ENCODE measurements around the gene FAM185A. TPM values are rescaled to one million over a fixed set of nuclear protein-coding genes. Genes with fewer than 3 reads are reported as not detected.

FAM185A gene
- polyA plus RNA-seq, 1 of the 3 experiments (the other 2 are of a cell fraction) = 12.8 TPM

- TF ChIP-seq CTCF (IDR thresholded peaks at IDR 0.05) = no peak
Observed at GRCh38 chr7:102828286-102828685, 79.5 kb downstream of the FAM185A start (continued).

- Histone ChIP-seq H3K4me1 (ENCODE audit: control insufficient read depth in 1 of 2, insufficient read depth in 2 of 2, low read depth in 1 of 2, low read length in 1 of 2) (peaks cover 13 to 29% of the 10 kb centered on the region in 2 experiments; a peak in 2 of 4 replicates), H3K4me2 (no peak overlapping the region), H3K9ac (no peak overlapping the region), H2AFZ (ENCODE audit: low read depth) (no peak overlapping the region), H3K36me3 (replicated peaks in 1 of 2; ENCODE audit: control insufficient read depth in 1 of 2, insufficient read depth in 2 of 2, low read length in 1 of 2) (peaks cover 7 to 11% of the 10 kb centered on the region in 2 experiments), H3K27ac (ENCODE audit: low read depth in 2 of 2, low read length in 1 of 2) (peak overlapping the region in 1 of 2 experiments; percentile 81; a peak in 2 of 4 replicates), H3K9me2 (no peaks in the 10 kb centered on the region), H3K79me2 (ENCODE audit: insufficient read depth) (no peaks in the 10 kb centered on the region), H4K20me1 (ENCODE audit: insufficient read depth) (no peaks in the 10 kb centered on the region), H3K4me3 (ENCODE audit: low read depth in 2 of 2, low read length in 1 of 2) (no peak overlapping the region), H3K9me3 (no peaks in the 10 kb centered on the region), H3F3A (replicated peaks; ENCODE audit: insufficient read depth) (peaks cover 15% of the 10 kb centered on the region), H3K27me3 (ENCODE audit: insufficient read depth) (no peaks in the 10 kb centered on the region)
- WGBS (ENCODE audit: low lambda C conversion rate) = 97% methylated on average over 3 of the region's 3 CpGs
- DNase-seq = no peak
- TF ChIP-seq USF1 (IDR thresholded peaks at IDR 0.05; ENCODE audit: borderline replicate concordance, low read depth) (no peak), CTCF (IDR thresholded peaks at IDR 0.05) (no peak), RCOR1 (IDR thresholded peaks at IDR 0.05; ENCODE audit: low read length) (no peak), JUND (IDR thresholded peaks at IDR 0.05) (no peak), FOXM1 (IDR thresholded peaks at IDR 0.05; ENCODE audit: low read depth) (no peak), MXI1 (IDR thresholded peaks at IDR 0.05; ENCODE audit: low read depth, low read length) (no peak), FOXJ3 (CRISPR knock-in tag; IDR thresholded peaks at IDR 0.05) (no peak), CHD2 (IDR thresholded peaks at IDR 0.05; ENCODE audit: low read length, partially characterized antibody) (no peak)
- TF ChIP-seq, protein P1, sequence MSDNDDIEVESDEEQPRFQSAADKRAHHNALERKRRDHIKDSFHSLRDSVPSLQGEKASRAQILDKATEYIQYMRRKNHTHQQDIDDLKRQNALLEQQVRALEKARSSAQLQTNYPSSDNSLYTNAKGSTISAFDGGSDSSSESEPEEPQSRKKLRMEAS (IDR thresholded peaks at IDR 0.05; ENCODE audit: low read depth) = no peak
- TF ChIP-seq, protein P2, sequence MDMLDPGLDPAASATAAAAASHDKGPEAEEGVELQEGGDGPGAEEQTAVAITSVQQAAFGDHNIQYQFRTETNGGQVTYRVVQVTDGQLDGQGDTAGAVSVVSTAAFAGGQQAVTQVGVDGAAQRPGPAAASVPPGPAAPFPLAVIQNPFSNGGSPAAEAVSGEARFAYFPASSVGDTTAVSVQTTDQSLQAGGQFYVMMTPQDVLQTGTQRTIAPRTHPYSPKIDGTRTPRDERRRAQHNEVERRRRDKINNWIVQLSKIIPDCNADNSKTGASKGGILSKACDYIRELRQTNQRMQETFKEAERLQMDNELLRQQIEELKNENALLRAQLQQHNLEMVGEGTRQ (IDR thresholded peaks at IDR 0.05; ENCODE audit: borderline replicate concordance, low read depth, low read length) = no peak
- CTCF ChIA-PET = interaction anchor here (1.2 kb wide), 1 partner anchor 15 kb away, joined by 3 read pairs; no protein-coding TSS in a partner anchor
- POLR2A ChIA-PET = no interaction called here
Observed at GRCh38 chr7:102829075-102829474, 80.3 kb downstream of the FAM185A start.

All from SK-N-SH (cell line).